HL-60/S4 (cell line): Measurements from ENCODE around the gene GALNT10.

Experiments
- in situ Hi-C: fragments of 300-500 bp; cut with MboI; formaldehyde crosslinking; loops from 2 replicates; pipeline ENCODE4 v1.14.3; 2022; ENCODE audit warnings: low sequenced_read_pairs

Gene GALNT10

GRCh38 chr5:154176181-154176580 is 14.4 kb upstream of the GALNT10 start:
- in situ Hi-C loops = no loop called here

GRCh38 chr5:154178661-154179060 is 11.9 kb upstream of the GALNT10 start:
- in situ Hi-C loops = no loop called here

GRCh38 chr5:154179846-154180710 is 10.5 kb upstream of the GALNT10 start:
- in situ Hi-C loops = no loop called here

- in situ Hi-C loops = no loop called here
Measured at GRCh38 chr5:154181161-154181560, 9.4 kb upstream of the GALNT10 start.

GRCh38 chr5:154189256-154189818 is 1.2 kb upstream of the GALNT10 start:
- in situ Hi-C loops = no loop called here

GRCh38 chr5:154189819-154190594 is 526 bp upstream of the GALNT10 start:
- in situ Hi-C loops = no loop called here

GRCh38 chr5:154191467-154192261 is 1.1 kb downstream of the GALNT10 start:
- in situ Hi-C loops = no loop called here

- in situ Hi-C loops = no loop called here
Measured at GRCh38 chr5:154193283-154193682, 2.8 kb downstream of the GALNT10 start.

- in situ Hi-C loops = no loop called here
Measured at GRCh38 chr5:154193701-154194121, 3.2 kb downstream of the GALNT10 start.

GRCh38 chr5:154194345-154195329 is 4.1 kb downstream of the GALNT10 start:
- in situ Hi-C loops = no loop called here

- in situ Hi-C loops = no loop called here
Measured at GRCh38 chr5:154196281-154196680, 5.7 kb downstream of the GALNT10 start.

GRCh38 chr5:154196955-154197652 is 6.6 kb downstream of the GALNT10 start:
- in situ Hi-C loops = no loop called here

- in situ Hi-C loops = no loop called here
Measured at GRCh38 chr5:154197801-154198491, 7.4 kb downstream of the GALNT10 start.

GRCh38 chr5:154198611-154199230 is 8.2 kb downstream of the GALNT10 start:
- in situ Hi-C loops = no loop called here

GRCh38 chr5:154199263-154199662 is 8.7 kb downstream of the GALNT10 start:
- in situ Hi-C loops = no loop called here

- in situ Hi-C loops = no loop called here
Measured at GRCh38 chr5:154199671-154200220, 9.2 kb downstream of the GALNT10 start.

- in situ Hi-C loops = no loop called here
Measured at GRCh38 chr5:154200221-154200620, 9.7 kb downstream of the GALNT10 start.
